Measurements from ENCODE around the gene SYMPK.

Gene SYMPK

DNA sequence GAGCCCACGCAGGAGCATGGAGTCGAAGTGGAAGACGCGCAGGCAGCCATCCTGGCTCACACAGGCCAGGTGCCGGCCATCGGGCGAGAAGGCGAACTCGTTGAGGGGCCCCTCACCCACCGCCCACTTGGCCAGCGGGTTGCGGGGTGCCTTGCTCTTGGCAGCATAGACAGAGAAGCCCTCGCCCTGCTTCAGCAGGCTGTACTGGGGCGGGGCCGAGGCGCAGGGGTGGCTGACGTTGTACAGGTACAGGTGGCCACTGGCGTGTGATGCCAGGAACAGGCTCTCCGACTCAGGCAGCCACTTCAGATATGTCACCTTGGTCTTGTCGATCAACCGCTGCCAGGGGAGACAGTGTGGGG, 76.4 kb downstream of the SYMPK start:
- no peak overlapping the region for H3K4me3 ChIP-seq (ENCODE audit: low read depth, low read length)
- no peak for DNase-seq (ENCODE audit: low read depth)

DNA sequence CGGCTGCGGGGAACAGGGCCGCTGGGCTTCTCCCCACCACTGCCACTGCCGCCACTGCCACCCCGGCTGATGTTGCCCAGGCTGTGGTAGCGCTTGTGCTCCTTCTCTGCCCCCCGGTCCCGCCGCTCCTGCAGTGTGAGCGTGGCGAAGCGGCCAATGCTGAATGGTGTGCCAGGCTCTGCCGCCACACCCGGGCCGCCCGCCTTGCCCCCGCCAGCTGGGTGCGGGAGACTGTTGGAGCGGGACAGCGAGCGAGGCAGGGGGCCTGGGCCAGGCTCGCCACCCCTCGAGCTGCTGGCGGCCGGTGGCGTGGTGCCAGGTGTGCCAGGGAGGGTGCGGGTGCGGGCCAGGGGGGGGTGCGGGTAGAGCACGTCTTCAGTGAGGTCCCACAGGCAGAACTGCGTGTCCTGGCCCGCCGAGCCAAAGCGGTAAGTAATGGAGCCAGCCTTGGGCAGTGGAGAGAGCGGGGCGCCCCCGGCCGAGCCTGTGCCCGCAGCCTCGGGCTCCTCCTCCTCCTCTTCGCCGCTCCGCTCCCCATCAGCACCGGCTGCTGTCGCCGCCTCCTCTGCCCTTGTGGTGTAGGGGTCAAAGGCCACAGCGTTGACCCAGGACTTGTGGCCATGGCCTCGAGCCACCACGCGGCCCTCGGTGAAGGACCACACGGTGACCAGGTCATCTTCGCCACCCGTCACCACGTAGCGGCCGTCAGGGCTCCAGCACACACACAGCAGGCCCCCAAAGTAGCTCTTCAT, 77.0 kb downstream of the SYMPK start:
- DNase-seq (ENCODE audit: low read depth): no peak
- no peak overlapping the region for H3K4me3 ChIP-seq (ENCODE audit: low read depth, low read length)

DNA sequence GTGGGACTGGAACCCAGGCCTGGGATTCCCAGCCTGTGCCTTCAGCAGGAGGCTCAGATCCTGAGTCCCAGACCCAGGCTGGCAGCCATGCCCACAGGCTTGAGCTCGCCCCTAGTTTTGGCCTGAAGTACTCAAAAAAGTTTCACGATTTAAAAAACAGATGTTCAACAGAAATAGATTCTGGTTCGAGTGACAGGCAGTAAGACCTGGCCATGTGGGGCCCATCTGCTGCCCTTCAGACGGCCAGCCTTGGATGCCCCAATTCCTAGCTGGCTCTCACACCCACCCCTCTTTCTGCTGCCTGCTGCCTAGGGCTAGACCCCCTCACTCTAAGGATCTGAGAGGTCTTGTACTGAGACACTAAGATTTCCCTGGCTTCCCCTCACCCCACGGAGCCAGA, 77.8 kb downstream of the SYMPK start:
- H3K4me3 ChIP-seq (ENCODE audit: low read depth, low read length): no peak overlapping the region

DNA sequence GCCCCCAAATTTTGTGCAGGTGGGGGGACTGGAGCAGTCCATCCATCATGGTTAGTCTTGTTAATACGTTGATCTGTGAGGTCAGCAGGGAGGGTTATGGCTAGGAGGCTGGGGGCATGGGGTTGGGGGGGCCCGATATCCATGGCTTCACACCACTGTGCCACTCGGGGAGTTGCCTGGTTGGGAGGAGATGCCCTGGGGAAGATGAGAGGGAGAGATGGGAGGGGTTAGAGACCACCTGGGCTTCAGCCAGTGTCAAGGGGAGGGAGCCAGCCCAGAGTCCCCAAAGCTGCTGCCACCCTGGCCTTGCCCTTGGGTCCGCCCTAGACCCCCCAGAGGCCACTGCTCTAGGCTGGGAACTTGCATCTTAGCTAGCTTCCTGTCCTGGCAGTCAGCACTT, 78.9 kb downstream of the SYMPK start:
- no peak overlapping the region for H3K4me3 ChIP-seq (ENCODE audit: low read depth, low read length)
- DNase-seq (ENCODE audit: low read depth): no peak

More for the DNA sequence above, 77.8 kb downstream of the SYMPK start:
- no peak for DNase-seq (ENCODE audit: low read depth)

DNA sequence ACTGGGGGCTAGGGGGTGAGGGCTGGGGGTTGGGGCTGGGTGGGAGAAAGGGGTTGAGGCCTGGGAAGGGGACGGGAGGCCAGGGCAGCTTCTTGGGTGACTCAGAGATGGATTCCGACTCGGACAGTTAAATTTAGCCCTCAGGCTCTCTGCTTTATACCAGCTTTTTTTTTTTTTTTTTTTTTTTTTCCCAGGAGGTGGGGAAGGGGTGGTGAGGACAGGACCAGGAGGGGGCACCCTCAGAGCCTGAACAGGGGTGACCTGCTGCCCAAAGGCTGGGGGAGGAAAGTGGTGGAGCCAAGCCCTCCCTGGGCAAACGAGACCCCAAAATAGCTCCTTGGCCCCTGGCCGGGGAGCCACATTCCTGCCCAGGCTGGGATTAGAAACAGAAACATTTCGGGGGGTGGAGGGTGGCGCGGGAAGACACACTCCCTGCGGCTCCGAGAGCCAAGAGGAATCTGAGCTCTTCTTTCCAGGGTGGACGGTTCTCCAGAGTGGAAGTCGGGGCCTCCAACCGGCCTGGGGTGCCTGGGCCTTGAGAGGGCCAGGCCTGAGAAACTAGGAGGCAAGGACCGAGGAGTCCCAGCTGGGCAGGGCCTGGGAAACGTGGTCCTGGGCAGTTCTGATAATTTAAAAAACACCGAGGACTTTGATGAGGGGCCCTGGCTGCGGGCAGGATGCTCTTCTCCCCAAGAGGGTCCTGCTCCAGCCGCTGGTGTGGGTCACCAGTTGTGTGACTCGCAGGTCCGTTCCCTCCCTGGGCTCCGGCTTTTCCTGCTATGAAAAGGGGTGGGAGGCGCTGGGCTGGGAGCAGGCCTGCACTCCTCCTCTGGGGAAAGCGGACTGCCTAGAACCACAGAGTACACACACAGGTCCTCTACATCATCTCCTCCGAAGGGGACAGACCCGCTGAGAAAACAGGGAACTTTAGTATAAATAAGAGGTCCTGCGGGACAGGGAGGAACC, 79.8 kb downstream of the SYMPK start:
- no peak for DNase-seq (ENCODE audit: low read depth)
- H3K4me3 ChIP-seq (ENCODE audit: low read depth, low read length): peak overlapping the region; percentile 58

DNA sequence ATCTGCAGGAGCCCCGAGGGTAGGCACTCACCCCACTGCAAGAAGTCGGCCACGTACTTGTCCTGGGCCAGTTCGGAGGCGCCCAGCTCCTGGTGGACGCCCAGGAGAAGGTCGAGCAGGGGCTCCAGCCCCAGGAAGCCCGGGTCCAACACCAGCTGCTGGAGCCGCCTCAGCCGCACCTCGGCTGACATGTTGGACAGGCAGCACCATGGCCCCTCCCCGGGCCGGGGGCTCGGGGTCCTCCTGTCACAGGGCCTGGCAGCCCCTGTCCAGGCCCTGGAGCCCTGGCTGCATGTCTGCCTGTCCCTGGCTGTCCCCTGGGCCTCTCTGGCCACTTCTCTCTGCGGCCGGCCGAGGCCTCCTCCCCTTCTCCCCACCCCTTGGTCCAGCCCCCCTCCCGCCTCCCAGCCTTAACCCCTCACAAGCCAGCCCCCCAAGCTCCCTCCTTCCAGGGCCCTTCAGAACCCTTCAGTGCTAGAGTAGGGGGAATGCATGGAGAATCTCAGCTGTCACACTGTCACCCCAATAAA, 80.7 kb downstream of the SYMPK start, which contains the start of gene DMPK:
DMPK (minus strand) TSS at position 329 of the 530 bp plus-strand sequence; CDS start at position 191, 138 bp downstream.
- no peak for DNase-seq (ENCODE audit: low read depth)
- H3K4me3 ChIP-seq (ENCODE audit: low read depth, low read length): peak within 1 kb of the TSS; percentile 58

DNA sequence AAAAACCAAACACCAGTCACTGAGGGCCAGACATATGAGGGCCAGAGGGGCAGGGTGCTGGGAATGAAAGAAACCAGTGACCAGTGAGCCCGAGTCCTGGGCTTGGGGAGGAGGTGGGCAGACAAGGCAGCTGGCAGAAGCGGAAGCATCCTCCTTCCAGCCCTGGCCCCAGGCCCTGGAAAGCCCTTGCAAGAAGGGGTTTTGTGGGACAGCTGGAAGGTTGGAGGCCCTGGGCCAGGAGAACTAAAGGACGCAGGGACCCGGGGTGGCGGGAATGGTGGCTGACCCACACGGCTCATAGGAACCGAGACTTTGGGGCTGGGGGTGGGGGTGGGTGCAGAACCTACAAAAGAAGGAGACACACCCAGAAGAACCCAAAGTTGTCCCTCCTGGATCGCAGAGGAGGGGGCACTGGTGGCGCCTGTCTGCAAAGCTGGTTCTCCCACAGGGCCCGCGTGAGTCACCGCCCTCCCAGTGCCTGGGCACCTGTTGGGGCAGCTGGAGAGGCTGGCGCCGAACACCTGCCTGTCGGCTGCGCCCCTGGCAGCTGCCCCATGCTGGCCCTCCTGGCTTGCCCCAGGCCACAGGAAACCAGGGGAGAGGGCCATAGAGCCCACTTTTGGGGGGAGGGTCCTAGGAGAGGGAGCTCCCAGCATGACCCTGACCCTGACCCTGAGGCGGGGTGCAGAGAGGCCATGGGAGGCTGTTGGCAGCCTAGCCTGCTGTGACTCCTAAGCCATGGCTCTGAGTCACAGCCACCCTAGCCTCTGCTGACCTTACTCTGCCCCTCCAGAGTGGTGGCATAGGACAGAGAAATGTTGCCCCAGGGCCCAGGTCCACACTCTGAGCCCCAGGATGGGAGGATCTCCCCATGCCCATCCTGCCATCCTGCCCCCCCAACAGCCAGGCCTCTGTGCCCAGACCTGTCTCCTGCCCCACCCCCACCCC, 81.5 kb downstream of the SYMPK start:
- no peak for DNase-seq (ENCODE audit: low read depth)
- H3K4me3 ChIP-seq (ENCODE audit: low read depth, low read length): peak overlapping the region; percentile 58

DNA sequence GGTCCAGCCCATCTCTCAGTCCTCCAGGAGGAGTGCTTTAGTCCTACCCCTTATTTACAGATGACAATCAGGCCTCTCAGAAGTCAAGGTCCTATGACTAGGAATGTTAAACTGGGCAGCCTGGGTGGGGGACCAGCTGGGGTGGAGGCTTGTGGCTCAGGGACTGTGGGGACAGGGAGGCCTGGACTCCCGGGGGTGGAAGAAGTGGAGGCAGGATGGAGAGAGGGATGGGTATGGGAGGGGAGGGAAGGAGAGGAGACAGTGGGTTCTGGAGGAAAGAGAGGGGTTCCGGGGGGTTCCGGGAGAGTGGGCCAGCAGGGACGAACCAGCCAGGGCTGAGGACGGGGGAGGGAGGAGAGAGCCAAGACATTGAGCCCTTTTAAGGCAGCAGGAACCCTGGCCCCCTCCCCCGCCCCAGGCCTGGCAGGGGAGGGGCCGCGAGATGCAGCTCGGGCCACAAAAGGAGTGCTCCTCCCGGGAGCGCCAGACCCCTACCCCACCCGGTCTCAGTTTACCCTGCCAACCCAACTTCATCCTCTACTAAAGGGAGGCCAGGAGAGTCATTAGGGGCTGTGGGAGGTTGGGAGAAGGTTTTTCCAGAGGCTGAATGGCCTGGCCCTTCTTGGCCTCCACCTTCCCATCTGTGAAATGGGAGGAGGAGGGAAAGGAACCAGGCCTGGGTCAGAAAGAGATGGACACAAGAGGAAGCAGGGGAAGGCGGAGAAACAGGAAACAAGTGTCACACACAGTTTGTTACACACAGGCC, 82.3 kb downstream of the SYMPK start:
- no peak for DNase-seq (ENCODE audit: low read depth)
- peak overlapping the region; percentile 58 for H3K4me3 ChIP-seq (ENCODE audit: low read depth, low read length)

DNA sequence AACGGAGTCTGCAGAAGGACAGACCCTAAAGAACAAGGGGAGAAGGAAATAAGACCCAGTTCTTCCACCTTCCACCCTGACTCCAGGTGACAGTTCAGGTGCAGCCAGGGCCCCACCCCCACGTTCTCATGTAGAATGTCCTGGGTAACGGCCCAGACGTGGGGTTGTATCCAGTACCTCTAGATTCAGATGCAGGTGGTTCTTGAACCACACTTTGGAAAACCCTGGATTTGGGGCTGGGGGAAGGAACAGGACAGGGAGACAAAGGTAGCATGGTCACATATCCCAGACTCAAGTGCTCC, 82.8 kb downstream of the SYMPK start:
- peak overlapping the region; percentile 58 for H3K4me3 ChIP-seq (ENCODE audit: low read depth, low read length)
- no peak for DNase-seq (ENCODE audit: low read depth)

DNA sequence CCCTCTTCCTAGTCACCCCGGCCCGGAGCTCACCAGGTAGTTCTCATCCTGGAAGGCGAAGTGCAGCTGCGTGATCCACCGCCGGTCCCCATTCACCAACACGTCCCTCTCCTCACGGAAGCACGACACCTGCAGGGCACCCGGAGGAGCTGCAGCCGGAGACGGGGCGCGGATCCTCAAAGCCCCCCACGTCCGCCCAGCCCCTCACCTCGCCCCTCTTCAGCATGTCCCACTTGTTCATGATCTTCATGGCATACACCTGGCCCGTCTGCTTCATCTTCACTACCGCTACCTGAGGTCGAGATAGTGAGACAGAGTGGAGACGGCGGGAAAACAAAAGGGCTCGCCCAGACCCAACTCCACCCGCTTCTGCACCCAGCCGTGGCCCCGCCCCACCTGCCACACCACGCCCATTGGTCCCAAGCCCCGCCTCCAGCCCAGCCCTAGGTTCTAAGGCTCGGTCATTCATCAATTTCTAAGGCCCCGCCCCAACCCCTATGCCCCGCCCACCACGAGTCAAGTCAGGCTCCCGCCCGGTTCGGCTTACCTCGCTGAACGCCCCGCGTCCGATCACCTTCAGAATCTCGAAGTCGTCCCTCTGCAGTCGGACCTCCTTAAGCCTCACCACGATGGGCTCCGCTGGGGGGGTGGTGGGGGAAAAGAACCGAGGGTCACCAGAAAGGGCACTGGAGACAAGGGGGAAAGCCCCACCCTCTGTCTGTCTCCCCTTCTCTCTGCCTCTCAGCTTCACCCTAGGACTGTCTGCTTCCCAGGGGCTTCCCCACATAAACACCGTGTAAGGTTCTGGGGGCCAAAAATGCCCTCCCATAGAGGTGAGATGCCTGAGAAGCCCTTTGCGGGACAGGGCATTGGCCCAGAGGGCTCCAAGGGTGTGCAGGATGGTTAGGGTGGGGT, 83.5 kb downstream of the SYMPK start:
- DNase-seq (ENCODE audit: low read depth): no peak
- peak overlapping the region; percentile 58 for H3K4me3 ChIP-seq (ENCODE audit: low read depth, low read length)

DNA sequence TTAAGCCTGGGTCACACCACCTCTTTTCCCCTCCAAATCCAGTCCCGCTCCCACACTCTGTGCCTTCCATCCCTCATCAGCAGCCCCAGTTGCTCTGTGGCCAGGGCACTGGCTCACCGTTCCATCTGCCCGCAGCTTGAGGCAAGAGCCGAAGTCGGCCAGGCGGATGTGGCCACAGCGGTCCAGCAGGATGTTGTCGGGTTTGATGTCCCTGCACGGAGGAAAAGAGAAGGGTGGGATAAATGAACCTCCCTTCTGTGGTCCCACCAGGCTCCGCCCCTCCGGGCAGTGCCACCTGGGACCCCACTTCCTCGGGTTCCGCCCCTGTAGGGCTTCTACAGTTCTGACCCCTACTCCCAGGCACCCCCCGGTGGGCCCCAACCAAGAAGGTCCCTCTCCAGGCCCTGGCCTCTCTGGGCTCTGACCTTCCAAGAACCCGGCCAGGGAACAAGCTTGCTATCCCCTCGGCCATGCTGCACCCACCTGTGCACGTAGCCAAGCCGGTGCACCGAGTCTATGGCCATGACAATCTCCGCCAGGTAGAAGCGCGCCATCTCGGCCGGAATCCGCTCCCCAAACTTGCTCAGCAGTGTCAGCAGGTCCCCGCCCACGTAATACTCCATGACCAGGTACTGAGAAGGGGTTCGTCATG, 84.8 kb downstream of the SYMPK start:
- H3K4me3 ChIP-seq (ENCODE audit: low read depth, low read length): no peak overlapping the region

DNA sequence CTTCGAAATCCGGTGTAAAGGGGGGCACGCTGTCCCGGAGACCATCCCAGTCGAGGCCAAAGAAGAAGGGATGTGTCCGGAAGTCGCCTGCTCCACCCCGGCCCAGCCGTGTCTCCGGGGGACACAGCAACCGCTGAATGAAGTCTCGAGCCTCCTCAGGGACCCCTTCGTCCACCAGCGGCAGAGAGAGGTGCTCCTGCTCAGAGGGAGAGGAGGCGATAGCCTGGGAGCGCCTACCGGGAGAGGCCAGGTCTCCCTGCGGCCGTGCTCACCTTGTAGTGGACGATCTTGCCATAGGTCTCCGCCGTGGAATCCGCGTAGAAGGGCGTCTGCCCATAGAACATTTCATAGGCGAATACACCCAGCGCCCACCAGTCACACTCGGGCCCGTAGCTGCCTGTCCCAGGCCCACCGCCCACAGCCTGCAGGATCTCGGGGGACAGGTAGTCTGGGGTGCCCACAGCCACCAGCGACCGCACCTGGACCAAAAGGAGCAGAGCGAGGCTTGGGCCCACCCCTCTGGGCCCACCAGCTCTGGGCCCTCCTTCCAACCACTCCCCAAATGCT, 85.5 kb downstream of the SYMPK start:
- DNase-seq (ENCODE audit: low read depth): no peak

More for the DNA sequence above, 84.8 kb downstream of the SYMPK start:
- DNase-seq (ENCODE audit: low read depth): no peak

DNA sequence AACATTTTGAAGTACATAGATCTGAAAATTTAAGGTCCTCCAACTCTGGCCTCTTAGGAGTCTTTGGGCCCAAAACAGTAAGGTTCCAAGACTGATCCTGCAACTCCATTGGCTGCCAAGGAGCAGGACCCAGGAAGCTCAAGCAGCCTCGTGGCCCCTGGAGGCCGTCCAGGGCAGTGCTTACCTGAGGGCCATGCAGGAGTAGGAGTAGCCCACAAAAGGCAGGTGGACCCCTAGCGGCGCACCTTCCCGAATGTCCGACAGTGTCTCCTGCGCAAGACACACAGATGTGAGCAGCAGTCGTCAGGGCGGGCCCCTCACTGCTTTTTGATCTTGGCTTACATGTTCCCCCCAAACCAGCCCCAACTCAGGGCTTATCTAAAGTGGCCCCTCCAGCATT, 88.2 kb downstream of the SYMPK start:
- DNase-seq (ENCODE audit: low read depth): no peak
- no peak overlapping the region for H3K4me3 ChIP-seq (ENCODE audit: low read depth, low read length)

More for the DNA sequence above, 85.5 kb downstream of the SYMPK start:
- H3K4me3 ChIP-seq (ENCODE audit: low read depth, low read length): no peak overlapping the region

DNA sequence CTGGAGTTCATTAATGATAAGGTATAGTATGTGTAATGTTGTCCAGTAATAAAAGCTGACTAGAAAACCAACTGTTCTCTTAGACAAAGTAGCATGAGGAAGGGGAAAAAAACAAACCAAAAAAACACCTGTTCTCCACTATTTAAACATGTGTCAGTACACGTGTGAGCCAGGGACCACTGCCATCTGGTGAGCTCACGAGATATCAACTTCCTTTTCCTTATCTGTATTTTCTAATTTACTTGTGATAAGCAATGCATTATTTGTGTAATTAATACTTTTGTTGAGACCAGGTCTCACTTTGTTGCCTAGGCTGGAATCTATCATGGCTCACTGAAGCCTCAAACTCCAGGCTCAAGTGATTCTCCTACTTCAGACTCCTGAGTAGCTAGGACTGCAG, 89.6 kb downstream of the SYMPK start:
- no peak for DNase-seq (ENCODE audit: low read depth)

DNA sequence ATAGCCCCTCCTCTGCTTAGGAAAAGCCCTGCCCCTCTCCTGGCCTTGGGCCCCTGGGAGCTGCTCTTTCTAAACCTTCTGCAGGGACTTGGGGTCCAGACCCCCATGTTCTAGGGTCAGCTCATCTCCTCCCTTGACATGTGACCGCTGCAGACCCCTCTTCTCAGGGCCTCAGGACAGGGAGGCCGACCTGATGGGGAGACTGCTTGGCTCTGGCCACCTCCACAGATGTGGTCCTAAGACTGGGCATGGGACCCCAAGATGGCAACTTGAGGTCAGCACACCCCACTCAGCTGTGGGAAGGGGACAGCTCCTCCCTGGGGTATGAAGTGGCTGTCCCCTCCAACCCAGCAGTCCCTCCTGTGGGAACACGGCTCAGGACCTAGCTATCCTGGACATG, 90.0 kb downstream of the SYMPK start:
- DNase-seq (ENCODE audit: low read depth): no peak
- H3K4me3 ChIP-seq (ENCODE audit: low read depth, low read length): no peak overlapping the region

More for the DNA sequence above, 89.6 kb downstream of the SYMPK start:
- no peak overlapping the region for H3K4me3 ChIP-seq (ENCODE audit: low read depth, low read length)

DNA sequence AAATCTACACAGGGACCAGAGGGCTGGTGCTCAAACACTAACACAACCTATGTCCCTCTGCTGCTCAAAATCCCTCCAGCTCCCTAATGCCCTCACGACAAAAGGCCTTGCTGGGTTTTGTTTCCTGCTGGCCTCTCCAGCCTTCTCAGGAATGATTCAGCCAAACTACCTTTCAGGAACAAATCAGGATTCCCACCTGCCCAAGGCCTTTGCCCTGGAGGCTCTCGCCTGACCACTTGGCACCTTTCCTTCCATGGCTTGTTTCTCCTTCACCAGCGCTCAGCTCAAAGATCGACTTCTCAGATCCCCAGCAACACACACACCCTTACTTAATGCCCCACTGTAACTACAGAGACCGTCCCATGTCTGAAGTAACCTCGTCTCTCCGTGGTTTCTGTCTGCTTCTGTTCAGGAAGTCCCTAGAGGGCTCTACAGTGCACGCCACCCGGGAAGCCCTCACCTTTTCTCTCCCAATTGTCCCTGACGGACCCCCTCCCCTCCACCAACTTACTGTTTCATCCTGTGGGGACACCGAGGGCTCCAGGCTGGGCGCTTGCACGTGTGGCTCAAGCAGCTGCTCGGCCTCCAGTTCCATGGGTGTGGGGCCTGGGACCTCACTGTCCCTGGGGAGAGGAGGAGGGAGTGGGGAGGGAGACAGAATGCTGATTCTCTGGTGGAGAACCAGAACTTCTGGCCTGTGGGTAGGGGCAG, 90.7 kb downstream of the SYMPK start:
- H3K4me3 ChIP-seq (ENCODE audit: low read depth, low read length): no peak overlapping the region
- no peak for DNase-seq (ENCODE audit: low read depth)

Measured in skeletal muscle cell (primary cell).